H9 (cell line): ENCODE measurements around the gene PLXNA2. TPM values are rescaled to one million over a fixed set of nuclear protein-coding genes. Genes with fewer than 3 reads are reported as not detected.

Experiments
- DNase-seq: peaks from one replicate; pipeline ENCODE4 v3.0.0-alpha.2; 2017
- H2AFZ ChIP-seq: one replicate; pipeline ENCODE4 v1.6.1; 2013; ENCODE audit warnings: mild to moderate bottlenecking, low read length, control low read depth, moderate library complexity
- H2AK5ac ChIP-seq: 2 replicates; pipeline ENCODE4 v1.6.1; 2013; ENCODE audit warnings: low read length, control low read depth, mixed read lengths; ENCODE audit not compliant: insufficient read length
- H2BK120ac ChIP-seq: one replicate; pipeline ENCODE4 v1.6.1; 2013; ENCODE audit warnings: low read depth, mild to moderate bottlenecking, low read length, control low read depth, inconsistent platforms; ENCODE audit not compliant: poor library complexity, severe bottlenecking
- H2BK12ac ChIP-seq: 2 replicates; pipeline ENCODE4 v1.6.1; 2013; ENCODE audit warnings: low read length, control low read depth, mixed read lengths, low read depth; ENCODE audit not compliant: insufficient read length
- H2BK15ac ChIP-seq: 2 replicates; pipeline ENCODE4 v1.6.1; 2013; ENCODE audit warnings: low read depth, low read length, control low read depth
- H2BK20ac ChIP-seq: one replicate; pipeline ENCODE4 v1.6.1; 2013; ENCODE audit warnings: low read depth, mild to moderate bottlenecking, low read length, control low read depth, inconsistent platforms; ENCODE audit not compliant: poor library complexity, severe bottlenecking
- H2BK5ac ChIP-seq: 2 replicates; pipeline ENCODE4 v1.6.1; 2013; ENCODE audit warnings: low read length, control low read depth, mixed read lengths; ENCODE audit not compliant: insufficient read length
- H3K14ac ChIP-seq: 2 replicates; pipeline ENCODE4 v1.6.1; 2013; ENCODE audit warnings: low read length, control low read depth; ENCODE audit not compliant: insufficient read depth
- H3K18ac ChIP-seq: 2 replicates; pipeline ENCODE4 v1.6.1; 2013; ENCODE audit warnings: low read depth, mild to moderate bottlenecking, mixed read lengths, low read length, control low read depth; ENCODE audit not compliant: insufficient read length
- H3K23ac ChIP-seq: 2 replicates; pipeline ENCODE4 v1.6.1; 2013; ENCODE audit warnings: low read length, control low read depth, mixed read lengths, low read depth; ENCODE audit not compliant: insufficient read length
- H3K23me2 ChIP-seq: 2 replicates; pipeline ENCODE4 v1.6.1; 2013; ENCODE audit warnings: low read depth, mild to moderate bottlenecking, mixed read lengths, low read length, control low read depth; ENCODE audit not compliant: insufficient read length, poor library complexity, severe bottlenecking
- H3K27ac ChIP-seq: 2 replicates; pipeline ENCODE4 v1.5.1; 2013; ENCODE audit warnings: low read length, control low read depth, mixed read lengths, low read depth; ENCODE audit not compliant: insufficient read length
- H3K27me3 ChIP-seq: 2 replicates; pipeline ENCODE4 v1.6.1; 2013; ENCODE audit warnings: low read length, control low read depth, inconsistent platforms; ENCODE audit not compliant: insufficient read depth
- H3K4ac ChIP-seq: 2 replicates; pipeline ENCODE4 v1.6.1; 2013; ENCODE audit warnings: low read depth, mild to moderate bottlenecking, control low read depth, inconsistent platforms, low read length, moderate library complexity
- H3K4me1 ChIP-seq: 2 replicates; pipeline ENCODE4 v1.6.1; 2013; ENCODE audit warnings: low read length, control low read depth, inconsistent platforms; ENCODE audit not compliant: insufficient read depth
- H3K4me2 ChIP-seq: 2 replicates; pipeline ENCODE4 v1.6.1; 2013; ENCODE audit warnings: low read length, control low read depth, mixed read lengths; ENCODE audit not compliant: insufficient read length, insufficient read depth
- H3K56ac ChIP-seq: 2 replicates; pipeline ENCODE4 v1.6.1; 2013; ENCODE audit warnings: low read depth, mild to moderate bottlenecking, mixed read lengths, low read length, control low read depth; ENCODE audit not compliant: insufficient read length
- H3K79me1 ChIP-seq: 2 replicates; pipeline ENCODE4 v1.6.1; 2013; ENCODE audit warnings: low read depth, mild to moderate bottlenecking, moderate library complexity, low read length, control low read depth, inconsistent platforms; ENCODE audit not compliant: insufficient read depth, poor library complexity, severe bottlenecking
- H3K79me2 ChIP-seq: 2 replicates; pipeline ENCODE4 v1.6.1; 2013; ENCODE audit warnings: low read length, control low read depth, inconsistent platforms; ENCODE audit not compliant: insufficient read depth
- H3K9ac ChIP-seq: 2 replicates; pipeline ENCODE4 v1.6.1; 2013; ENCODE audit warnings: low read length, control low read depth, mixed read lengths; ENCODE audit not compliant: insufficient read length; ENCODE audit errors: extremely low read depth
- H3K9me3 ChIP-seq: one replicate; pipeline ENCODE4 v1.6.1; 2013; ENCODE audit warnings: low read depth, low read length, inconsistent platforms; ENCODE audit not compliant: control insufficient read depth
- H3T11ph ChIP-seq: one replicate; pipeline ENCODE4 v1.6.1; 2013; ENCODE audit warnings: mild to moderate bottlenecking, low read length, control low read depth, inconsistent platforms
- H4K20me1 ChIP-seq: one replicate; pipeline ENCODE4 v1.6.1; 2013; ENCODE audit not compliant: control insufficient read depth, insufficient read length, insufficient read depth
- H4K5ac ChIP-seq: 2 replicates; pipeline ENCODE4 v1.6.1; 2013; ENCODE audit warnings: low read depth, mild to moderate bottlenecking, mixed read lengths, low read length, control low read depth; ENCODE audit not compliant: insufficient read length
- H4K8ac ChIP-seq: replicated peaks from 2 replicates; pipeline ENCODE4 v1.6.1; 2013; ENCODE audit warnings: low read length, control low read depth, mixed read lengths, low read depth; ENCODE audit not compliant: insufficient read length
- H4K91ac ChIP-seq: 2 replicates; pipeline ENCODE4 v1.6.1; 2013; ENCODE audit warnings: low read depth, mild to moderate bottlenecking, moderate library complexity, mixed read lengths, low read length, control low read depth; ENCODE audit not compliant: insufficient read length
- H3K27ac Mint-ChIP-seq, 3 experiments: 2 replicates in 2 of 3; 3 replicates in 1 of 3; pipeline ENCODE4 v1.8.0; 2020 to 2021; ENCODE audit warnings: mixed read lengths in 3 of 3, mild to moderate bottlenecking in 1 of 3, moderate library complexity in 1 of 3
- H3K27me3 Mint-ChIP-seq: 2 replicates; pipeline ENCODE4 v1.8.0; 2021; ENCODE audit warnings: low read depth, mild to moderate bottlenecking, moderate library complexity, mixed read lengths
- H3K36me3 Mint-ChIP-seq, 3 experiments: 2 replicates in 2 of 3; 3 replicates in 1 of 3; pipeline ENCODE4 v1.8.0; 2020 to 2021; ENCODE audit warnings: low read depth in 3 of 3, mixed read lengths in 3 of 3; ENCODE audit not compliant: insufficient read depth in 1 of 3
- H3K4me1 Mint-ChIP-seq, 2 experiments: 2 replicates each; pipeline ENCODE4 v1.8.0; 2020; ENCODE audit warnings: mixed read lengths in 2 of 2
- H3K4me3 Mint-ChIP-seq, 2 experiments: 2 replicates in 1 of 2; 3 replicates in 1 of 2; pipeline ENCODE4 v1.8.0; 2020 to 2021; ENCODE audit warnings: mild to moderate bottlenecking in 2 of 2, mixed read lengths in 2 of 2, moderate library complexity in 1 of 2
- H3K9me3 Mint-ChIP-seq, 2 experiments: 2 replicates in 1 of 2; 3 replicates in 1 of 2; pipeline ENCODE4 v1.8.0; 2020; ENCODE audit warnings: mild to moderate bottlenecking in 2 of 2, mixed read lengths in 2 of 2, moderate library complexity in 1 of 2
- WGBS: extraction: QIAGEN DNeasy Blood & Tissue Kit; methylation state at CpG from one replicate; pipeline ENCODE4 v1.1.7; 2013; ENCODE audit warnings: missing lambda C conversion rate, low lambda C conversion rate, mixed read lengths; ENCODE audit not compliant: insufficient read length; ENCODE audit errors: extremely low coverage; 5-methylcytosine and 5-hydroxymethylcytosine counted together
- total RNA-seq: library from RNA; stranded (reverse); gene quantifications from 2 replicates; pipeline ENCODE4 v1.2.1, GENCODE V29; 2021
- TF ChIP-seq, protein P1 (sequence below): fragments of 200-600 bp; sonication (generic); conservative IDR thresholded peaks from 3 replicates; pipeline ENCODE4 v1.8.0; 2021; ENCODE audit warnings: antibody characterized with exemption, mild to moderate bottlenecking

Gene PLXNA2
- total RNA-seq, 1 experiment from 2014 or later = 0.57 TPM

DNA sequence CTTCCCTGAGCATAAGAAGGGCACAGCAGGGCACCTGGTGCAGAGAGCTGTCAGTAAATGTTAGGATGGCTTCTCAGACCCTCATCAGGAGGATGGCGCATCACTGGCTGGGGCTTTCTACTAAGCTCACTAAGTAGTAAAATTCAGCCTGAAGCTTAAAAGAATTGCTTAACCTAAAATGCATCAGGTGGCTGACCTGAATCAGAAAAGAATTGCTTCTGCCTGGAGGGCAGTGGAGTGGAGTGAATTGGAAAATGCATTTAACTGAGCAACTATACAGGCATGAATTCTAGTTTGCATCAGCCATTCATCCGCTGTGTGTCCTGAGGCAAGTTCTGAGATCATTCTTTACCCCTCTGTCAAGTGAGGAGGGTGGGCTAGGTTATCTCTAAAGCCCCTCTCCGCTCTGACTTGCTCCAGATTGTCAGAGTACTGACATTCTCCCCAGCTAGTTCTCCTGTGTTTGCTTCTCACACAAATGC lies 191.2 kb downstream of the PLXNA2 start:
- no peak overlapping the region for H3K23ac ChIP-seq
- DNase-seq = no peak
- Mint-ChIP-seq H3K27me3 (peaks cover 3% of the 10 kb centered on the region), H3K27ac (no peak overlapping the region), H3K4me1 (peaks cover 23 to 43% of the 10 kb centered on the region in 2 experiments), H3K9me3 (no peaks in the 10 kb centered on the region), H3K36me3 (no peaks in the 10 kb centered on the region), H3K4me3 (no peak overlapping the region)
- no peaks in the 10 kb centered on the region for H3K79me1 ChIP-seq
- H4K5ac ChIP-seq = no peak overlapping the region
- TF ChIP-seq, protein P1, sequence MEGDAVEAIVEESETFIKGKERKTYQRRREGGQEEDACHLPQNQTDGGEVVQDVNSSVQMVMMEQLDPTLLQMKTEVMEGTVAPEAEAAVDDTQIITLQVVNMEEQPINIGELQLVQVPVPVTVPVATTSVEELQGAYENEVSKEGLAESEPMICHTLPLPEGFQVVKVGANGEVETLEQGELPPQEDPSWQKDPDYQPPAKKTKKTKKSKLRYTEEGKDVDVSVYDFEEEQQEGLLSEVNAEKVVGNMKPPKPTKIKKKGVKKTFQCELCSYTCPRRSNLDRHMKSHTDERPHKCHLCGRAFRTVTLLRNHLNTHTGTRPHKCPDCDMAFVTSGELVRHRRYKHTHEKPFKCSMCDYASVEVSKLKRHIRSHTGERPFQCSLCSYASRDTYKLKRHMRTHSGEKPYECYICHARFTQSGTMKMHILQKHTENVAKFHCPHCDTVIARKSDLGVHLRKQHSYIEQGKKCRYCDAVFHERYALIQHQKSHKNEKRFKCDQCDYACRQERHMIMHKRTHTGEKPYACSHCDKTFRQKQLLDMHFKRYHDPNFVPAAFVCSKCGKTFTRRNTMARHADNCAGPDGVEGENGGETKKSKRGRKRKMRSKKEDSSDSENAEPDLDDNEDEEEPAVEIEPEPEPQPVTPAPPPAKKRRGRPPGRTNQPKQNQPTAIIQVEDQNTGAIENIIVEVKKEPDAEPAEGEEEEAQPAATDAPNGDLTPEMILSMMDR = no peak
- H3K27ac ChIP-seq = no peak overlapping the region
- H3K56ac ChIP-seq = no peak overlapping the region
- H2BK15ac ChIP-seq = no peak overlapping the region
- no peak overlapping the region for H2AFZ ChIP-seq
- H4K20me1 ChIP-seq = no peaks in the 10 kb centered on the region
- no peak overlapping the region for H2BK12ac ChIP-seq
- no peaks in the 10 kb centered on the region; the same call in 1 of the 2 replicates for H3K4me1 ChIP-seq
- WGBS = no CpG with 5 or more reads among the region's 3 CpGs
- no peak overlapping the region for H4K8ac ChIP-seq
- H3K4me2 ChIP-seq = no peak overlapping the region
- H2BK20ac ChIP-seq = no peak overlapping the region
- no peak overlapping the region for H3K9ac ChIP-seq
- no peak overlapping the region for H4K91ac ChIP-seq
- no peak overlapping the region for H3K14ac ChIP-seq
- H3K18ac ChIP-seq = no peak overlapping the region
- H2AK5ac ChIP-seq = no peak overlapping the region
- no peak overlapping the region for H3K4ac ChIP-seq
- H2BK5ac ChIP-seq = no peak overlapping the region
- no peak overlapping the region for H2BK120ac ChIP-seq
- no peaks in the 10 kb centered on the region for H3K9me3 ChIP-seq
- H3K79me2 ChIP-seq = no peaks in the 10 kb centered on the region
- no peak overlapping the region for H3T11ph ChIP-seq
- H3K27me3 ChIP-seq = no peaks in the 10 kb centered on the region
- H3K23me2 ChIP-seq = no peaks in the 10 kb centered on the region
